SU-DHL-6 (cell line): ENCODE data around the gene GRIK4.

Experiments
- EZH2phosphoT487 ChIP-seq: fragments of 200-600 bp; sonication (generic), shearing (Covaris generic); conservative IDR thresholded peaks from 2 replicates; pipeline ENCODE4 v1.6.1; 2018; ENCODE audit warnings: mild to moderate bottlenecking, antibody characterized with exemption, low read length, moderate library complexity, mixed read lengths
- TF ChIP-seq, protein P1 (sequence below): fragments of 200-600 bp; sonication (generic); IDR thresholded peaks from one replicate; pipeline ENCODE4 v1.5.1; 2017; ENCODE audit warnings: antibody characterized with exemption, mild to moderate bottlenecking, low read length, moderate library complexity; ENCODE audit not compliant: insufficient read depth, poor library complexity, severe bottlenecking

GRCh38 chr11:120805960-120806555 is 294.5 kb downstream of the GRIK4 start:
- TF ChIP-seq, protein P1, sequence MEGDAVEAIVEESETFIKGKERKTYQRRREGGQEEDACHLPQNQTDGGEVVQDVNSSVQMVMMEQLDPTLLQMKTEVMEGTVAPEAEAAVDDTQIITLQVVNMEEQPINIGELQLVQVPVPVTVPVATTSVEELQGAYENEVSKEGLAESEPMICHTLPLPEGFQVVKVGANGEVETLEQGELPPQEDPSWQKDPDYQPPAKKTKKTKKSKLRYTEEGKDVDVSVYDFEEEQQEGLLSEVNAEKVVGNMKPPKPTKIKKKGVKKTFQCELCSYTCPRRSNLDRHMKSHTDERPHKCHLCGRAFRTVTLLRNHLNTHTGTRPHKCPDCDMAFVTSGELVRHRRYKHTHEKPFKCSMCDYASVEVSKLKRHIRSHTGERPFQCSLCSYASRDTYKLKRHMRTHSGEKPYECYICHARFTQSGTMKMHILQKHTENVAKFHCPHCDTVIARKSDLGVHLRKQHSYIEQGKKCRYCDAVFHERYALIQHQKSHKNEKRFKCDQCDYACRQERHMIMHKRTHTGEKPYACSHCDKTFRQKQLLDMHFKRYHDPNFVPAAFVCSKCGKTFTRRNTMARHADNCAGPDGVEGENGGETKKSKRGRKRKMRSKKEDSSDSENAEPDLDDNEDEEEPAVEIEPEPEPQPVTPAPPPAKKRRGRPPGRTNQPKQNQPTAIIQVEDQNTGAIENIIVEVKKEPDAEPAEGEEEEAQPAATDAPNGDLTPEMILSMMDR = no peak
- no peak for TF ChIP-seq EZH2phosphoT487
